ENCODE results near the gene ALKBH3.

ALKBH3 gene
- 18.3 to 38.6 (median 31.3) reads per million in 9 experiments for total RNA-seq

- ATAC-seq (replicated peaks) = peak; percentile 99
- Mint-ChIP-seq H3K4me1 (ENCODE audit: low read depth in 2 of 2) (peaks cover 14 to 27% of the 10 kb centered on the region in 2 donors), H3K9me3 (peaks cover 2 to 8% of the 10 kb centered on the region in 2 donors), H3K27me3 (peaks cover 25 to 32% of the 10 kb centered on the region in 2 donors), H3K36me3 (ENCODE audit: insufficient read depth) (peaks cover 30% of the 10 kb centered on the region), H3K4me3 (peak within 1 kb of the TSS; percentile 93 to 94), H3K27ac (peak within 1 kb of the TSS; percentile 93 to 95)
- peak; percentile 86 to 91 (median 87) for DNase-seq
Observed at GRCh38 chr11:43880640-43881159, at the start of gene ALKBH3. TSS of gene ALKBH3 (plus strand) at chr11:43880831. CDS start at chr11:43882653, 1,822 bp downstream.

- no peaks in the 10 kb centered on the region for H3K36me3 Mint-ChIP-seq (ENCODE audit: insufficient read depth)
- no peaks in the 10 kb centered on the region for H3K9me3 Mint-ChIP-seq
- no peaks in the 10 kb centered on the region for H3K4me1 Mint-ChIP-seq (ENCODE audit: low read depth in 2 of 2)
- no peaks in the 10 kb centered on the region for H3K27me3 Mint-ChIP-seq
- H3K4me3 Mint-ChIP-seq = no peak overlapping the region
- no peak overlapping the region for H3K27ac Mint-ChIP-seq
- ATAC-seq (replicated peaks) = no peak
- no peak for DNase-seq
Observed at GRCh38 chr11:43830928-43831440, 49.6 kb upstream of the ALKBH3 start.

GRCh38 chr11:43832536-43832935, 48.1 kb upstream of the ALKBH3 start:
- no peaks in the 10 kb centered on the region for H3K9me3 Mint-ChIP-seq
- H3K4me3 Mint-ChIP-seq = no peak overlapping the region
- no peaks in the 10 kb centered on the region for H3K36me3 Mint-ChIP-seq (ENCODE audit: insufficient read depth)
- ATAC-seq (replicated peaks) = no peak
- no peaks in the 10 kb centered on the region for H3K27me3 Mint-ChIP-seq
- DNase-seq = no peak
- no peaks in the 10 kb centered on the region for H3K4me1 Mint-ChIP-seq (ENCODE audit: low read depth in 2 of 2)
- H3K27ac Mint-ChIP-seq = no peak overlapping the region

GRCh38 chr11:43833657-43834073, 47.0 kb upstream of the ALKBH3 start:
- H3K27me3 Mint-ChIP-seq = no peaks in the 10 kb centered on the region

GRCh38 chr11:43834286-43834685, 46.3 kb upstream of the ALKBH3 start:
- DNase-seq = no peak
- Mint-ChIP-seq H3K27ac (no peak overlapping the region), H3K4me3 (no peak overlapping the region), H3K36me3 (ENCODE audit: insufficient read depth) (no peaks in the 10 kb centered on the region), H3K4me1 (ENCODE audit: low read depth in 2 of 2) (no peaks in the 10 kb centered on the region), H3K27me3 (no peaks in the 10 kb centered on the region), H3K9me3 (no peaks in the 10 kb centered on the region)
- no peak for ATAC-seq (replicated peaks)

More at GRCh38 chr11:43833657-43834073, 47.0 kb upstream of the ALKBH3 start:
- no peak for ATAC-seq (replicated peaks)
- H3K9me3 Mint-ChIP-seq = no peaks in the 10 kb centered on the region
- H3K27ac Mint-ChIP-seq = no peak overlapping the region
- no peaks in the 10 kb centered on the region for H3K4me1 Mint-ChIP-seq (ENCODE audit: low read depth in 2 of 2)
- DNase-seq = no peak
- H3K4me3 Mint-ChIP-seq = no peak overlapping the region
- no peaks in the 10 kb centered on the region for H3K36me3 Mint-ChIP-seq (ENCODE audit: insufficient read depth)

- Mint-ChIP-seq H3K27me3 (no peaks in the 10 kb centered on the region), H3K27ac (no peak overlapping the region), H3K36me3 (ENCODE audit: insufficient read depth) (no peaks in the 10 kb centered on the region), H3K4me1 (ENCODE audit: low read depth in 2 of 2) (no peaks in the 10 kb centered on the region), H3K9me3 (no peaks in the 10 kb centered on the region), H3K4me3 (no peak overlapping the region)
- no peak for ATAC-seq (replicated peaks)
- no peak for DNase-seq
Observed at GRCh38 chr11:43835104-43835503, 45.5 kb upstream of the ALKBH3 start.

- DNase-seq (no peak), ATAC-seq (replicated peaks) (no peak)
- Mint-ChIP-seq H3K4me1 (ENCODE audit: low read depth in 2 of 2) (no peaks in the 10 kb centered on the region), H3K36me3 (ENCODE audit: insufficient read depth) (no peaks in the 10 kb centered on the region), H3K27me3 (no peaks in the 10 kb centered on the region), H3K4me3 (no peak overlapping the region), H3K27ac (no peak overlapping the region), H3K9me3 (no peaks in the 10 kb centered on the region)
Observed at GRCh38 chr11:43837879-43838278, 42.8 kb upstream of the ALKBH3 start.

GRCh38 chr11:43842021-43842420, 38.6 kb upstream of the ALKBH3 start:
- H3K4me3 Mint-ChIP-seq = no peak overlapping the region
- H3K9me3 Mint-ChIP-seq = no peaks in the 10 kb centered on the region
- H3K4me1 Mint-ChIP-seq (ENCODE audit: low read depth in 2 of 2) = no peaks in the 10 kb centered on the region
- H3K27me3 Mint-ChIP-seq = no peaks in the 10 kb centered on the region
- H3K27ac Mint-ChIP-seq = no peak overlapping the region
- ATAC-seq (replicated peaks) (no peak), DNase-seq (no peak)
- H3K36me3 Mint-ChIP-seq (ENCODE audit: insufficient read depth) = no peaks in the 10 kb centered on the region

- Mint-ChIP-seq H3K9me3 (no peaks in the 10 kb centered on the region), H3K4me1 (ENCODE audit: low read depth in 2 of 2) (peaks cover 0 to 6% of the 10 kb centered on the region in 2 donors), H3K4me3 (no peak overlapping the region), H3K27ac (no peak overlapping the region), H3K27me3 (no peaks in the 10 kb centered on the region), H3K36me3 (ENCODE audit: insufficient read depth) (no peaks in the 10 kb centered on the region)
- ATAC-seq (replicated peaks) = no peak
- DNase-seq = no peak
Observed at GRCh38 chr11:43845816-43846215, 34.8 kb upstream of the ALKBH3 start.

- Mint-ChIP-seq H3K27me3 (no peaks in the 10 kb centered on the region), H3K27ac (no peak overlapping the region), H3K9me3 (no peaks in the 10 kb centered on the region), H3K4me3 (no peak overlapping the region), H3K4me1 (ENCODE audit: low read depth in 2 of 2) (peaks cover 0 to 6% of the 10 kb centered on the region in 2 donors), H3K36me3 (ENCODE audit: insufficient read depth) (no peaks in the 10 kb centered on the region)
- ATAC-seq (replicated peaks) (peak; percentile 66), DNase-seq (peak; percentile 12 to 57 (median 35))
Observed at GRCh38 chr11:43852057-43852636, 28.5 kb upstream of the ALKBH3 start.

- peaks cover 0 to 6% of the 10 kb centered on the region in 2 donors for H3K4me1 Mint-ChIP-seq (ENCODE audit: low read depth in 2 of 2)
- H3K27ac Mint-ChIP-seq = no peak overlapping the region
Observed at GRCh38 chr11:43853781-43854180, 26.9 kb upstream of the ALKBH3 start.

GRCh38 chr11:43856993-43857392, 23.6 kb upstream of the ALKBH3 start:
- H3K27me3 Mint-ChIP-seq = no peaks in the 10 kb centered on the region
- ATAC-seq (replicated peaks) (no peak), DNase-seq (no peak)
- no peak overlapping the region for H3K27ac Mint-ChIP-seq
- peaks cover 0 to 8% of the 10 kb centered on the region in 2 donors for H3K9me3 Mint-ChIP-seq
- H3K4me1 Mint-ChIP-seq (ENCODE audit: low read depth in 2 of 2) = no peaks in the 10 kb centered on the region
- H3K4me3 Mint-ChIP-seq = no peak overlapping the region
- no peaks in the 10 kb centered on the region for H3K36me3 Mint-ChIP-seq (ENCODE audit: insufficient read depth)

More at GRCh38 chr11:43853781-43854180, 26.9 kb upstream of the ALKBH3 start:
- no peaks in the 10 kb centered on the region for H3K36me3 Mint-ChIP-seq (ENCODE audit: insufficient read depth)
- H3K9me3 Mint-ChIP-seq = no peaks in the 10 kb centered on the region
- H3K27me3 Mint-ChIP-seq = no peaks in the 10 kb centered on the region
- H3K4me3 Mint-ChIP-seq = no peak overlapping the region
- DNase-seq = no peak
- ATAC-seq (replicated peaks) = no peak

- peaks cover 6 to 25% of the 10 kb centered on the region in 2 donors for H3K27me3 Mint-ChIP-seq
- no peaks in the 10 kb centered on the region for H3K4me1 Mint-ChIP-seq (ENCODE audit: low read depth in 2 of 2)
- no peak overlapping the region for H3K27ac Mint-ChIP-seq
- H3K4me3 Mint-ChIP-seq = no peak overlapping the region
- DNase-seq = no peak
- H3K36me3 Mint-ChIP-seq (ENCODE audit: insufficient read depth) = no peaks in the 10 kb centered on the region
- no peak for ATAC-seq (replicated peaks)
- H3K9me3 Mint-ChIP-seq = peaks cover 0 to 8% of the 10 kb centered on the region in 2 donors
Observed at GRCh38 chr11:43861141-43861540, 19.5 kb upstream of the ALKBH3 start.

GRCh38 chr11:43866520-43866919, 14.1 kb upstream of the ALKBH3 start:
- DNase-seq = no peak
- H3K36me3 Mint-ChIP-seq (ENCODE audit: insufficient read depth) = no peaks in the 10 kb centered on the region
- H3K4me3 Mint-ChIP-seq = no peak overlapping the region
- H3K27ac Mint-ChIP-seq = no peak overlapping the region
- no peaks in the 10 kb centered on the region for H3K9me3 Mint-ChIP-seq
- no peak for ATAC-seq (replicated peaks)
- peaks cover 13 to 31% of the 10 kb centered on the region in 2 donors for H3K27me3 Mint-ChIP-seq
- peaks cover 12 to 19% of the 10 kb centered on the region in 2 donors for H3K4me1 Mint-ChIP-seq (ENCODE audit: low read depth in 2 of 2)

Data from effector memory CD8-positive, alpha-beta T cell (primary cell).